GM23338 (cell line): ENCODE results near the gene SYCP2.

Experiments used
- CREB1 ChIP-seq: fragments of 250-450 bp; sonication (Bioruptor Pico); IDR thresholded peaks from 2 replicates; pipeline ENCODE4 v1.5.0; 2020; ENCODE audit warnings: low read depth, mild to moderate bottlenecking, moderate library complexity
- EZH2 ChIP-seq: fragments of 200-600 bp; sonication (generic); IDR thresholded peaks from one replicate; pipeline ENCODE4 v1.8.0; 2017; ENCODE audit warnings: antibody characterized with exemption, mild to moderate bottlenecking, low read depth; ENCODE audit not compliant: unreplicated experiment
- EZH2phosphoT487 ChIP-seq: fragments of 200-600 bp; sonication (generic); IDR thresholded peaks from one replicate; pipeline ENCODE4 v1.8.1; 2018; ENCODE audit warnings: antibody characterized with exemption; ENCODE audit not compliant: unreplicated experiment
- JUNB ChIP-seq: IDR thresholded peaks from one replicate; pipeline ENCODE4 v1.6.1; 2016; ENCODE audit warnings: antibody characterized with exemption; ENCODE audit not compliant: unreplicated experiment
- NANOG ChIP-seq: IDR thresholded peaks from 2 replicates; pipeline ENCODE4 v1.6.1; 2016; ENCODE audit warnings: antibody characterized with exemption, borderline replicate concordance
- POLR2AphosphoS5 ChIP-seq: IDR thresholded peaks from 2 replicates; pipeline ENCODE4 v1.6.1; 2016; ENCODE audit warnings: antibody characterized with exemption, low read depth
- STAT1 ChIP-seq: IDR thresholded peaks from one replicate; pipeline ENCODE4 v1.6.1; 2016; ENCODE audit warnings: antibody characterized with exemption; ENCODE audit not compliant: unreplicated experiment
- ZNF114 ChIP-seq: fragments of 250-450 bp; sonication (Bioruptor Pico); IDR thresholded peaks from 2 replicates; pipeline ENCODE4 v1.5.0; 2020; ENCODE audit warnings: mild to moderate bottlenecking, moderate library complexity
- TF ChIP-seq, protein P1 (sequence below), 2 experiments: fragments of 200-600 bp in 1 of 2; sonication (generic) in 1 of 2; conservative IDR thresholded peaks; 2 replicates each; pipeline versions ENCODE4 v1.5.1 to v1.6.1; 2016 to 2017; ENCODE audit warnings: antibody characterized with exemption in 2 of 2, low read depth in 2 of 2, mild to moderate bottlenecking in 2 of 2, moderate library complexity in 1 of 2
- TF ChIP-seq, protein P2 (sequence below): IDR thresholded peaks from 2 replicates; pipeline ENCODE4 v1.6.1; 2016; ENCODE audit warnings: antibody characterized with exemption
- TF ChIP-seq, protein P3 (sequence below): fragments of 250-450 bp; sonication (Bioruptor Pico); IDR thresholded peaks from 2 replicates; pipeline ENCODE4 v1.5.0; 2020; ENCODE audit warnings: mild to moderate bottlenecking, moderate library complexity
- TF ChIP-seq, protein P4 (sequence below): IDR thresholded peaks from one replicate; pipeline ENCODE4 v1.6.1; 2018; ENCODE audit warnings: antibody characterized with exemption; ENCODE audit not compliant: unreplicated experiment

DNA sequence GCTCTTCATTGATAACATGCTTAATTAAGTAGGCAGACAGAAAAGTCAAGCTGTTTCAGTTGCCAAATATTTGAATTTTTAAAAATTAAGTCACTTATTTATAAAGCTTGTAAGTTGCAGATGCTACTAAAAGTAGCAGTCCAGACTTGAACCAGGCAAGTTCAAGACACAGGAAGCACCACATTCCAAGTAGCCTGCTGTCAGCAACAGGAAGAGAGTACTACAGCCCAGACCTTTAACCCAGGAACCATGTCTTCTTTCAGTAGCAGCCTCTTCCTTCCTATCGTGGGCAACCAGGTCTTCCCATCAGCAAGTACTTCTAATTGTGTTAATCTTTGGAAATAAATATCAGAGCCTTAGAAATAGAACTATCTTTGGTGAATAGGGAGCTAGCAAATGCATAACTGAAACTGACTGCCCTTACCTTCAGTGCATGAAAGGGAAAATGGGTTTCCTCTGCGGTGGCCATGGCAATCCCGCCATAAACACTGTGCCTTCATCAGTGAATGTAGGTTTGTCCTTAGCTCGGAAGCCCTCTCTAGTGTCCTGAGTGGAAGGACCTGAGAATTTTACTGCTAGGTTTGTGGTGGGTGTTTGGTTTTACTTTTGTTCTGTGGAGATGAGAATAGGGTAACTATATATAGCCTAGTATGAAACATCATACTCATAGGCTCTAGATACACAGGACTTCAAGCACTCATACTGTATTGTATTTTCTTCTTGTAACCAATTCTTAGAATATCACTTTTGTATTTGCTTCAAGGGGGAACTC lies 95.6 kb downstream of the SYCP2 start:
- TF ChIP-seq, protein P1, sequence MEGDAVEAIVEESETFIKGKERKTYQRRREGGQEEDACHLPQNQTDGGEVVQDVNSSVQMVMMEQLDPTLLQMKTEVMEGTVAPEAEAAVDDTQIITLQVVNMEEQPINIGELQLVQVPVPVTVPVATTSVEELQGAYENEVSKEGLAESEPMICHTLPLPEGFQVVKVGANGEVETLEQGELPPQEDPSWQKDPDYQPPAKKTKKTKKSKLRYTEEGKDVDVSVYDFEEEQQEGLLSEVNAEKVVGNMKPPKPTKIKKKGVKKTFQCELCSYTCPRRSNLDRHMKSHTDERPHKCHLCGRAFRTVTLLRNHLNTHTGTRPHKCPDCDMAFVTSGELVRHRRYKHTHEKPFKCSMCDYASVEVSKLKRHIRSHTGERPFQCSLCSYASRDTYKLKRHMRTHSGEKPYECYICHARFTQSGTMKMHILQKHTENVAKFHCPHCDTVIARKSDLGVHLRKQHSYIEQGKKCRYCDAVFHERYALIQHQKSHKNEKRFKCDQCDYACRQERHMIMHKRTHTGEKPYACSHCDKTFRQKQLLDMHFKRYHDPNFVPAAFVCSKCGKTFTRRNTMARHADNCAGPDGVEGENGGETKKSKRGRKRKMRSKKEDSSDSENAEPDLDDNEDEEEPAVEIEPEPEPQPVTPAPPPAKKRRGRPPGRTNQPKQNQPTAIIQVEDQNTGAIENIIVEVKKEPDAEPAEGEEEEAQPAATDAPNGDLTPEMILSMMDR (conservative IDR thresholded peaks at IDR 0.05; ENCODE audit: low read depth in 2 of 2): no peak
- TF ChIP-seq, protein P2, sequence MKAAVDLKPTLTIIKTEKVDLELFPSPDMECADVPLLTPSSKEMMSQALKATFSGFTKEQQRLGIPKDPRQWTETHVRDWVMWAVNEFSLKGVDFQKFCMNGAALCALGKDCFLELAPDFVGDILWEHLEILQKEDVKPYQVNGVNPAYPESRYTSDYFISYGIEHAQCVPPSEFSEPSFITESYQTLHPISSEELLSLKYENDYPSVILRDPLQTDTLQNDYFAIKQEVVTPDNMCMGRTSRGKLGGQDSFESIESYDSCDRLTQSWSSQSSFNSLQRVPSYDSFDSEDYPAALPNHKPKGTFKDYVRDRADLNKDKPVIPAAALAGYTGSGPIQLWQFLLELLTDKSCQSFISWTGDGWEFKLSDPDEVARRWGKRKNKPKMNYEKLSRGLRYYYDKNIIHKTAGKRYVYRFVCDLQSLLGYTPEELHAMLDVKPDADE: no peak
- TF ChIP-seq JUNB: no peak
- no peak for TF ChIP-seq EZH2
- TF ChIP-seq POLR2AphosphoS5: no peak
- no peak for TF ChIP-seq EZH2phosphoT487
- TF ChIP-seq, protein P3, sequence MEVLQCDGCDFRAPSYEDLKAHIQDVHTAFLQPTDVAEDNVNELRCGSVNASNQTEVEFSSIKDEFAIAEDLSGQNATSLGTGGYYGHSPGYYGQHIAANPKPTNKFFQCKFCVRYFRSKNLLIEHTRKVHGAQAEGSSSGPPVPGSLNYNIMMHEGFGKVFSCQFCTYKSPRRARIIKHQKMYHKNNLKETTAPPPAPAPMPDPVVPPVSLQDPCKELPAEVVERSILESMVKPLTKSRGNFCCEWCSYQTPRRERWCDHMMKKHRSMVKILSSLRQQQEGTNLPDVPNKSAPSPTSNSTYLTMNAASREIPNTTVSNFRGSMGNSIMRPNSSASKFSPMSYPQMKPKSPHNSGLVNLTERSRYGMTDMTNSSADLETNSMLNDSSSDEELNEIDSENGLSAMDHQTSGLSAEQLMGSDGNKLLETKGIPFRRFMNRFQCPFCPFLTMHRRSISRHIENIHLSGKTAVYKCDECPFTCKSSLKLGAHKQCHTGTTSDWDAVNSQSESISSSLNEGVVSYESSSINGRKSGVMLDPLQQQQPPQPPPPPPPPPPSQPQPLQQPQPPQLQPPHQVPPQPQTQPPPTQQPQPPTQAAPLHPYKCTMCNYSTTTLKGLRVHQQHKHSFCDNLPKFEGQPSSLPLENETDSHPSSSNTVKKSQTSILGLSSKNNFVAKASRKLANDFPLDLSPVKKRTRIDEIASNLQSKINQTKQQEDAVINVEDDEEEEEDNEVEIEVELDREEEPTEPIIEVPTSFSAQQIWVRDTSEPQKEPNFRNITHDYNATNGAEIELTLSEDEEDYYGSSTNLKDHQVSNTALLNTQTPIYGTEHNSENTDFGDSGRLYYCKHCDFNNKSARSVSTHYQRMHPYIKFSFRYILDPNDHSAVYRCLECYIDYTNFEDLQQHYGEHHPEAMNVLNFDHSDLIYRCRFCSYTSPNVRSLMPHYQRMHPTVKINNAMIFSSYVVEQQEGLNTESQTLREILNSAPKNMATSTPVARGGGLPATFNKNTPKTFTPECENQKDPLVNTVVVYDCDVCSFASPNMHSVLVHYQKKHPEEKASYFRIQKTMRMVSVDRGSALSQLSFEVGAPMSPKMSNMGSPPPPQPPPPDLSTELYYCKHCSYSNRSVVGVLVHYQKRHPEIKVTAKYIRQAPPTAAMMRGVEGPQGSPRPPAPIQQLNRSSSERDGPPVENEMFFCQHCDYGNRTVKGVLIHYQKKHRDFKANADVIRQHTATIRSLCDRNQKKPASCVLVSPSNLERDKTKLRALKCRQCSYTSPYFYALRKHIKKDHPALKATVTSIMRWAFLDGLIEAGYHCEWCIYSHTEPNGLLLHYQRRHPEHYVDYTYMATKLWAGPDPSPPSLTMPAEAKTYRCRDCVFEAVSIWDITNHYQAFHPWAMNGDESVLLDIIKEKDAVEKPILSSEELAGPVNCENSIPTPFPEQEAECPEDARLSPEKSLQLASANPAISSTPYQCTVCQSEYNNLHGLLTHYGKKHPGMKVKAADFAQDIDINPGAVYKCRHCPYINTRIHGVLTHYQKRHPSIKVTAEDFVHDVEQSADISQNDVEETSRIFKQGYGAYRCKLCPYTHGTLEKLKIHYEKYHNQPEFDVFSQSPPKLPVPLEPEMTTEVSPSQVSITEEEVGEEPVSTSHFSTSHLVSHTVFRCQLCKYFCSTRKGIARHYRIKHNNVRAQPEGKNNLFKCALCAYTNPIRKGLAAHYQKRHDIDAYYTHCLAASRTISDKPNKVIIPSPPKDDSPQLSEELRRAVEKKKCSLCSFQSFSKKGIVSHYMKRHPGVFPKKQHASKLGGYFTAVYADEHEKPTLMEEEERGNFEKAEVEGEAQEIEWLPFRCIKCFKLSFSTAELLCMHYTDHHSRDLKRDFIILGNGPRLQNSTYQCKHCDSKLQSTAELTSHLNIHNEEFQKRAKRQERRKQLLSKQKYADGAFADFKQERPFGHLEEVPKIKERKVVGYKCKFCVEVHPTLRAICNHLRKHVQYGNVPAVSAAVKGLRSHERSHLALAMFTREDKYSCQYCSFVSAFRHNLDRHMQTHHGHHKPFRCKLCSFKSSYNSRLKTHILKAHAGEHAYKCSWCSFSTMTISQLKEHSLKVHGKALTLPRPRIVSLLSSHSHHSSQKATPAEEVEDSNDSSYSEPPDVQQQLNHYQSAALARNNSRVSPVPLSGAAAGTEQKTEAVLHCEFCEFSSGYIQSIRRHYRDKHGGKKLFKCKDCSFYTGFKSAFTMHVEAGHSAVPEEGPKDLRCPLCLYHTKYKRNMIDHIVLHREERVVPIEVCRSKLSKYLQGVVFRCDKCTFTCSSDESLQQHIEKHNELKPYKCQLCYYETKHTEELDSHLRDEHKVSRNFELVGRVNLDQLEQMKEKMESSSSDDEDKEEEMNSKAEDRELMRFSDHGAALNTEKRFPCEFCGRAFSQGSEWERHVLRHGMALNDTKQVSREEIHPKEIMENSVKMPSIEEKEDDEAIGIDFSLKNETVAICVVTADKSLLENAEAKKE (CRISPR knock-in tag): no peak
- TF ChIP-seq NANOG: no peak
- no peak for TF ChIP-seq ZNF114 (CRISPR knock-in tag)
- TF ChIP-seq, protein P4, sequence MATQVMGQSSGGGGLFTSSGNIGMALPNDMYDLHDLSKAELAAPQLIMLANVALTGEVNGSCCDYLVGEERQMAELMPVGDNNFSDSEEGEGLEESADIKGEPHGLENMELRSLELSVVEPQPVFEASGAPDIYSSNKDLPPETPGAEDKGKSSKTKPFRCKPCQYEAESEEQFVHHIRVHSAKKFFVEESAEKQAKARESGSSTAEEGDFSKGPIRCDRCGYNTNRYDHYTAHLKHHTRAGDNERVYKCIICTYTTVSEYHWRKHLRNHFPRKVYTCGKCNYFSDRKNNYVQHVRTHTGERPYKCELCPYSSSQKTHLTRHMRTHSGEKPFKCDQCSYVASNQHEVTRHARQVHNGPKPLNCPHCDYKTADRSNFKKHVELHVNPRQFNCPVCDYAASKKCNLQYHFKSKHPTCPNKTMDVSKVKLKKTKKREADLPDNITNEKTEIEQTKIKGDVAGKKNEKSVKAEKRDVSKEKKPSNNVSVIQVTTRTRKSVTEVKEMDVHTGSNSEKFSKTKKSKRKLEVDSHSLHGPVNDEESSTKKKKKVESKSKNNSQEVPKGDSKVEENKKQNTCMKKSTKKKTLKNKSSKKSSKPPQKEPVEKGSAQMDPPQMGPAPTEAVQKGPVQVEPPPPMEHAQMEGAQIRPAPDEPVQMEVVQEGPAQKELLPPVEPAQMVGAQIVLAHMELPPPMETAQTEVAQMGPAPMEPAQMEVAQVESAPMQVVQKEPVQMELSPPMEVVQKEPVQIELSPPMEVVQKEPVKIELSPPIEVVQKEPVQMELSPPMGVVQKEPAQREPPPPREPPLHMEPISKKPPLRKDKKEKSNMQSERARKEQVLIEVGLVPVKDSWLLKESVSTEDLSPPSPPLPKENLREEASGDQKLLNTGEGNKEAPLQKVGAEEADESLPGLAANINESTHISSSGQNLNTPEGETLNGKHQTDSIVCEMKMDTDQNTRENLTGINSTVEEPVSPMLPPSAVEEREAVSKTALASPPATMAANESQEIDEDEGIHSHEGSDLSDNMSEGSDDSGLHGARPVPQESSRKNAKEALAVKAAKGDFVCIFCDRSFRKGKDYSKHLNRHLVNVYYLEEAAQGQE: no peak
- no peak for TF ChIP-seq CREB1 (CRISPR knock-in tag)
- TF ChIP-seq STAT1: no peak
